Mononuclear cell (primary cell): Measurements from ENCODE around the gene MYO5C. TPM values are rescaled to one million over a fixed set of nuclear protein-coding genes. Genes with fewer than 3 reads are reported as not detected.

Source experiments
- H3K27me3 ChIP-seq: 2 replicates; pipeline ENCODE4 v1.6.0; 2011; ENCODE audit warnings: low read length, control low read depth; ENCODE audit not compliant: insufficient read depth
- H3K4me1 ChIP-seq: 2 replicates; pipeline ENCODE4 v1.5.1; 2011; ENCODE audit warnings: mild to moderate bottlenecking, low read length, control low read depth; ENCODE audit not compliant: insufficient read depth
- H3K4me3 ChIP-seq: 2 replicates; pipeline ENCODE4 v1.5.1; 2011; ENCODE audit warnings: mild to moderate bottlenecking, low read length, moderate library complexity
- H3K9me3 ChIP-seq: 2 replicates; pipeline ENCODE4 v1.5.1; 2011; ENCODE audit warnings: low read depth, mild to moderate bottlenecking, control low read depth, low read length
- total RNA-seq: library from RNA; depleted of rRNA; stranded (reverse); fragments of >200 nt; gene quantifications from one replicate; pipeline ENCODE4 v1.2.3, GENCODE V29; 2012

MYO5C gene
- total RNA-seq, 1 donor, result 1.2 TPM

DNA sequence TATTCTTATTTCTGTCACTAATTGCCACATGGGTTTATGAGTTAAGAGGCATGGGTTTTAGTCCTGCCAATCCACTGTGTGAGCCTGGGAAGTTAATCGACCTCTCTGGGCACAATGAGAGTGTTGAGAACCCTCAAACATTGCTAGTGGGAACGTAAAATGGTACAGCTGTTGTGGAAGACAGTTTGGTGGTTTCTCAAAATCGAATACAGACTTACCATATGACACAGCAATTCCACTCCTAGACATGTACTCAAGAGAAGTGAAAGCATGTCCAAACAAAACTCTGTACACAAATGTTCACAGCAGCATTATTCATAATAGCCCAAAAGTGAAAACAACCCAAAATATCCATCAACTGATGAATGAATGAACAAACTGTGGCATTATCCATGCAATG is 98.7 kb downstream of the MYO5C start:
- Histone ChIP-seq H3K9me3 (no peaks in the 10 kb centered on the region), H3K27me3 (no peaks in the 10 kb centered on the region), H3K4me1 (no peaks in the 10 kb centered on the region), H3K4me3 (no peak overlapping the region)

GRCh38 chr15:52193791-52194190 is 101.8 kb downstream of the MYO5C start:
- Histone ChIP-seq H3K4me3 (no peak overlapping the region), H3K4me1 (no peaks in the 10 kb centered on the region), H3K27me3 (no peaks in the 10 kb centered on the region), H3K9me3 (no peaks in the 10 kb centered on the region)

GRCh38 chr15:52193321-52193720 is 102.3 kb downstream of the MYO5C start:
- no peak overlapping the region for H3K4me3 ChIP-seq
- H3K4me1 ChIP-seq, result no peaks in the 10 kb centered on the region
- H3K27me3 ChIP-seq, result no peaks in the 10 kb centered on the region
- no peaks in the 10 kb centered on the region for H3K9me3 ChIP-seq

DNA sequence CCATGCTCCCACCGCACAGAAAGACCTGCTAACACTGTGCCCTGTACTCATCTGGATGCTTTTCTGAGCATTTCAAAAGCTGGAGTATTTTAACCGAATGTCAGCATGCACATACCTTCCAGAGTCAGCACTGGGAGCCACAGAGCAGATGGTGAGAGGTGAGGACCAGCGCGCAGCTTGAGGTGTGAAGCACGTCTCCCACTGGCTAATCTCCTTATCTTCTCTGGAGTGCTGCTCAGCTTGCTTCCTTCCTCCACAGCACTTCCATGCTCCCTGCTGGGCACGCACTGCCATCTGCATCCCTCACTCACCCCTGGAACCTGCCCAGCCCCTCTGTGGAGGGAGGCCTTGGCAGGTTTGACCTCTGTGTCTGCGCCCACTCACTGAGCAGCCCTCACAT is 104.4 kb downstream of the MYO5C start, which contains the start of gene GNB5:
GNB5 (minus strand) TSS at position 186 of the 400 bp plus-strand sequence. CDS start 6,716 bp downstream, outside the sequence.
- Histone ChIP-seq H3K9me3 (no peaks in the 10 kb centered on the region), H3K4me3 (no peak within 1 kb of the TSS), H3K4me1 (no peaks in the 10 kb centered on the region), H3K27me3 (no peaks in the 10 kb centered on the region)

- Histone ChIP-seq H3K27me3 (no peaks in the 10 kb centered on the region), H3K4me3 (no peak overlapping the region), H3K9me3 (no peaks in the 10 kb centered on the region), H3K4me1 (no peaks in the 10 kb centered on the region)
Measured at GRCh38 chr15:52186651-52187486, 108.7 kb downstream of the MYO5C start.

GRCh38 chr15:52185151-52185561 is 110.4 kb downstream of the MYO5C start:
- peaks cover 9% of the 10 kb centered on the region for H3K4me1 ChIP-seq
- peaks cover 6% of the 10 kb centered on the region for H3K27me3 ChIP-seq
- H3K9me3 ChIP-seq, result no peaks in the 10 kb centered on the region
- no peak overlapping the region for H3K4me3 ChIP-seq

DNA sequence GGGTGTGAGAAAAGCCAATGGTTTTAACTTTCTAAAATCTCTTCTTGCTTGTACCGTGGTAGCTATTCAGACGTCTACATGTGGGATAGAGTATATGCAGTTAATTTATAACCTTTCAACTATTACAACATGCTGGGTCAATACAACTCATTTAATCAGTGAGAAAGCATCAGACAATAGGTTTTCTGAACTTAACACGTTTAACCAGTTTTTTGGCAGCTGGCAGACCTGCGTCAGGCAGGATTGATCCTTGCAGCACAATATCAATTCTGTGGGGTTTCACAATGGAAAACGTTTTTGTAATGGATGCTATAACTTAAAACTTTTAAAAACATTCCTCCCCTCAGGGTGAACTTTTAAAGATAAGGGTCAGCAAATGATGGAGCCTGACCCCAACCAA is 110.9 kb downstream of the MYO5C start:
- peaks cover 6% of the 10 kb centered on the region for H3K27me3 ChIP-seq
- no peaks in the 10 kb centered on the region for H3K9me3 ChIP-seq

DNA sequence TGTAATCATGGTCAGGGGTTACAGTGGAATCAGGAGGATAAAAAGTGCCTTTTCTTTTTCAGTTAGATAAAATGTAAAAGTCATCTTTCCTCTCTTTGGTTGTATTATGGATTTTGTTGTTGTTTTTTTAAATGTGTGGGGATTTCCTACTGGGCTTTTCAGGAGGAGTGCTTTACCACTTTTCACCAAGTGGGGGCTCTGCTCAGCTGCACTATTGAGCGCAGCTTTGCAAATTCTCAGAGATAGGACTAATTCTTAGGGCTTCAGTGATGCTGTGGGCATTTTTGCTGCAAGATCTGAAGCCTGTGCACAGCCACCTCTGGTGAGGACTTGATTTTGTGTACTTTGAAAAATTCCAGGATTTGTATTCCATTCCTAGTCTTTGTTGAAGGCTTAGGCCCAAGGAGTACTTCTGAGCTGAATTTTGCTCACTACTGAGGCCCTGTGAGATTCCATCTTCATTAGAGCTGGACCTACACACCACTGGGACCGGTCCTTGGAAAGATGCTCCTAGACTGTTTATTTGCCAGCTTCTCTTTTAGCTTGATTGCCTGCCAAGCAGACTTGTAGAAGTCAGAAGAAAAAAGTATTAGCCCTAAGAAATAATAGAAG is 111.9 kb downstream of the MYO5C start:
- Histone ChIP-seq H3K4me3 (no peak overlapping the region), H3K27me3 (peaks cover 6% of the 10 kb centered on the region), H3K9me3 (no peaks in the 10 kb centered on the region), H3K4me1 (peaks cover 13% of the 10 kb centered on the region)

More for the DNA sequence above, 110.9 kb downstream of the MYO5C start:
- H3K4me3 ChIP-seq, result no peak overlapping the region
- H3K4me1 ChIP-seq, result peaks cover 9% of the 10 kb centered on the region

GRCh38 chr15:52181938-52182780 is 113.4 kb downstream of the MYO5C start:
- Histone ChIP-seq H3K27me3 (peaks cover 6% of the 10 kb centered on the region), H3K9me3 (no peaks in the 10 kb centered on the region), H3K4me3 (no peak overlapping the region), H3K4me1 (peaks cover 23% of the 10 kb centered on the region)

DNA sequence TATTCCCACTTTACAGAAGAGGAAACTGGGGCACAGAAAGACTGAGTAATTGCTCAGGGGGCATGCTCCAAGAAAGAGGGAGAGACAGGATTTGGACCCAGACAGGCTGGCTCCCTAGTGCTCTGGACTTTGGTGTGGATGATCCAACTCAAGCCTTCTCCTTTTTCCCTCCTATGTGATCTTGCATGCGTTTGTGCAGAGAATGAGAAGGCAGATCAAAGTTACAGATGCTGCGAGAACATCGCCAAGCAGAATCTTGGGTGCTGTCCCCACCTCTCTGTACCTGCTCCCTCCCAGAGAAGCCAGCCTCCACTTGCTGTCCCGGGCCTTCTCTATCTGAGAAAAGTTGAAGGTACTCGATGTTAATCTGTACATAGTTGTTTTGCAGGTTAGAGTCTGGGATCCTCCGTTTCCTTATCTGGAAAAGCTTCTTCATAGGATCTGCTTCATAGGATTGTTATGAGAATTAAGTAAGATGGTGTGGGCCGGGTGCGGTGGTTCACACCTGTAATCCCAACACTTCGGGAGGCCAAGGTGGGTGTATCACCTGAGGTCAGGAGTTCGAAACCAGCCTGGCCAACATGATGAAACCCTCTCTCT is 114.7 kb downstream of the MYO5C start:
- Histone ChIP-seq H3K4me1 (peaks cover 23% of the 10 kb centered on the region), H3K9me3 (no peaks in the 10 kb centered on the region), H3K27me3 (peaks cover 6% of the 10 kb centered on the region), H3K4me3 (no peak overlapping the region)

- Histone ChIP-seq H3K9me3 (no peaks in the 10 kb centered on the region), H3K27me3 (peaks cover 6% of the 10 kb centered on the region), H3K4me3 (peak overlapping the region; percentile 64), H3K4me1 (peaks cover 23% of the 10 kb centered on the region)
Measured at GRCh38 chr15:52180196-52180835, 115.3 kb downstream of the MYO5C start.

- no peaks in the 10 kb centered on the region for H3K9me3 ChIP-seq
- H3K4me1 ChIP-seq, result peaks cover 23% of the 10 kb centered on the region
- H3K27me3 ChIP-seq, result peaks cover 6% of the 10 kb centered on the region
- H3K4me3 ChIP-seq, result peak overlapping the region; percentile 64
Measured at GRCh38 chr15:52179278-52180195, 116.1 kb downstream of the MYO5C start.

DNA sequence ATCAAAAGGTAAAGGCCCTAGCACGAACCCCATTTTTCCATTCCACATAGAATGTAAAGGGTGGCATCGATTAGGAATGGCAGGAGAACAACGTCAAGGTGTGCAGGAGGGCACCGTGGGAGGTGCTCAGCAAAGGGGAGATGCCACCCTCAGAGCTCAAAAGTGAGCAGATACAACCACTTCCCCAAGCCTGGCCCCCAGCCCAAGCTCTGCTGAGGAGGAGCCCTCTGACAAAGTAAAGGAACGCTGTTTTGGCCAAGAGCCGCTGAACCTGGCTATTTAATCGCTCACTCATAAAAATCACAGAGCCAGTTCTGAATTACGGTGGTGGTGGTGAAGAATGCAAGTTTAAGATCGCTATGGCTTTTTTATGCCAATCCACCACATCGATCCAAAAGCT is 116.8 kb downstream of the MYO5C start:
- Histone ChIP-seq H3K27me3 (peaks cover 6% of the 10 kb centered on the region), H3K9me3 (no peaks in the 10 kb centered on the region), H3K4me3 (peak overlapping the region; percentile 64), H3K4me1 (peaks cover 23% of the 10 kb centered on the region)
